ENCODE results near the gene DYRK4.

The DYRK4 gene

DNA sequence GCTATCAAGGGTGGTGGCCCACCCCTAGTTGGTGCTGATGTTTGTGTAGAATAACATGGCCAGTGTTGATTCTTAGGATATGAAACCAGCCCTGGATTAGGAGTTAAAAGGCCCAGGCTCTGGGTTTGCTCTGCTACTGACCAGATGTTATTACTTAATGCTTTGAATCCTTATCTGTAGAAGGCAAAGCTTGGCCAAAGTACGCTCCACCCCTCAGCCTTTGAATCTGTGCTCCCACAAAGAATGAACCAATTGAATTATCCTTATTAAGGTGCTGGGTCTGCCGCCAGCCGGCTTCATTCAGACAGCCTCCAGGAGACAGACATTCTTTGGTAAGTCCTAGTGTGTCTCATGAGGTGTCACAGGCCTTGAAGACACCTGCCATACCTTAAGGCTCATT lies 45.0 kb downstream of the DYRK4 start:
- peaks cover 13% of the 10 kb centered on the region; the same call in 1 of the 2 replicates for H3K36me3 ChIP-seq (ENCODE audit: insufficient read depth, low read length)
- H3K79me2 ChIP-seq (ENCODE audit: insufficient read depth, low read length), result peaks cover 10% of the 10 kb centered on the region; the same call in 1 of the 2 replicates
- H3K4me1 ChIP-seq (ENCODE audit: insufficient read depth, low read length), result peaks cover 17% of the 10 kb centered on the region
- no peak overlapping the region for H3K27ac ChIP-seq (ENCODE audit: low read length)
- ATAC-seq (ENCODE audit: insufficient read depth, low read depth) (no peak), DNase-seq (no peak)
- no peak overlapping the region for H3K4me3 ChIP-seq (ENCODE audit: low read depth in 1 of 2, low read length in 2 of 2)
- H2AFZ ChIP-seq (ENCODE audit: low read depth, low read length), result no peak overlapping the region
- TF ChIP-seq EZH2 (IDR thresholded peaks at IDR 0.05; ENCODE audit: borderline replicate concordance, low read depth, low read length, severe bottlenecking), result no peak
- TF ChIP-seq, protein P1, sequence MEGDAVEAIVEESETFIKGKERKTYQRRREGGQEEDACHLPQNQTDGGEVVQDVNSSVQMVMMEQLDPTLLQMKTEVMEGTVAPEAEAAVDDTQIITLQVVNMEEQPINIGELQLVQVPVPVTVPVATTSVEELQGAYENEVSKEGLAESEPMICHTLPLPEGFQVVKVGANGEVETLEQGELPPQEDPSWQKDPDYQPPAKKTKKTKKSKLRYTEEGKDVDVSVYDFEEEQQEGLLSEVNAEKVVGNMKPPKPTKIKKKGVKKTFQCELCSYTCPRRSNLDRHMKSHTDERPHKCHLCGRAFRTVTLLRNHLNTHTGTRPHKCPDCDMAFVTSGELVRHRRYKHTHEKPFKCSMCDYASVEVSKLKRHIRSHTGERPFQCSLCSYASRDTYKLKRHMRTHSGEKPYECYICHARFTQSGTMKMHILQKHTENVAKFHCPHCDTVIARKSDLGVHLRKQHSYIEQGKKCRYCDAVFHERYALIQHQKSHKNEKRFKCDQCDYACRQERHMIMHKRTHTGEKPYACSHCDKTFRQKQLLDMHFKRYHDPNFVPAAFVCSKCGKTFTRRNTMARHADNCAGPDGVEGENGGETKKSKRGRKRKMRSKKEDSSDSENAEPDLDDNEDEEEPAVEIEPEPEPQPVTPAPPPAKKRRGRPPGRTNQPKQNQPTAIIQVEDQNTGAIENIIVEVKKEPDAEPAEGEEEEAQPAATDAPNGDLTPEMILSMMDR (IDR thresholded peaks at IDR 0.05; ENCODE audit: borderline replicate concordance, extremely low read depth, low read length, poor library complexity, severe bottlenecking), result no peak
- no peaks in the 10 kb centered on the region for H3K27me3 ChIP-seq (ENCODE audit: insufficient read depth, low read length, poor library complexity)
- no peak overlapping the region for H3K9ac ChIP-seq (ENCODE audit: low read depth, low read length)
- no peaks in the 10 kb centered on the region for H4K20me1 ChIP-seq (ENCODE audit: insufficient read depth, low read length)
- no peak overlapping the region for H3K4me2 ChIP-seq (ENCODE audit: insufficient read depth, low read length)
- H3K9me3 ChIP-seq (ENCODE audit: insufficient read depth, low read length, severe bottlenecking), result no peaks in the 10 kb centered on the region

DNA sequence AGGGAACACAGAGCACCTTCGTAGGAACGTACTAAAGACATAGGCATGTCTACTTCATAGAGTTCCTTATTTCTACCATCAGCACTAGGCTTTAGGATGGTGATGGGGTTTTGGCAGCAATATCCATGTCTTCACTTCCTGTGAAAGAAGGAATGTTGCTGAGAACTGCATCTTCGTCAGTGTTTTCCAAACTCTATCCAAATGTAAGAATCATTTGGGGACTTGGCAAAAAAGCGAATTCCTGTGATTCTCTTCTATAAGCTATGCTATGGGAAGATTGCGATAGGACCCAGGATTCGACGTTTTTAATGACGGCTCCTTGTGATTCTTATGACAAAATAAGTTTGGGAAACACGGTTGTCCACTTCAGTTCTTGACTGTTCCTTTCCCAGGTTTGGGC lies 47.1 kb downstream of the DYRK4 start:
- TF ChIP-seq, protein P1 (IDR thresholded peaks at IDR 0.05; ENCODE audit: borderline replicate concordance, extremely low read depth, low read length, poor library complexity, severe bottlenecking), result no peak
- TF ChIP-seq EZH2 (IDR thresholded peaks at IDR 0.05; ENCODE audit: borderline replicate concordance, low read depth, low read length, severe bottlenecking), result no peak
- Histone ChIP-seq H3K4me1 (ENCODE audit: insufficient read depth, low read length) (peaks cover 17% of the 10 kb centered on the region), H3K27ac (ENCODE audit: low read length) (no peak overlapping the region), H3K9ac (ENCODE audit: low read depth, low read length) (no peak overlapping the region), H3K4me3 (ENCODE audit: low read depth in 1 of 2, low read length in 2 of 2) (no peak overlapping the region), H3K36me3 (ENCODE audit: insufficient read depth, low read length) (peaks cover 27% of the 10 kb centered on the region), H3K4me2 (ENCODE audit: insufficient read depth, low read length) (no peak overlapping the region), H2AFZ (ENCODE audit: low read depth, low read length) (no peak overlapping the region), H3K9me3 (ENCODE audit: insufficient read depth, low read length, severe bottlenecking) (no peaks in the 10 kb centered on the region), H4K20me1 (ENCODE audit: insufficient read depth, low read length) (no peaks in the 10 kb centered on the region), H3K27me3 (ENCODE audit: insufficient read depth, low read length, poor library complexity) (no peaks in the 10 kb centered on the region), H3K79me2 (ENCODE audit: insufficient read depth, low read length) (peaks cover 10% of the 10 kb centered on the region; the same call in 1 of the 2 replicates)
- DNase-seq (no peak), ATAC-seq (ENCODE audit: insufficient read depth, low read depth) (no peak)

DNA sequence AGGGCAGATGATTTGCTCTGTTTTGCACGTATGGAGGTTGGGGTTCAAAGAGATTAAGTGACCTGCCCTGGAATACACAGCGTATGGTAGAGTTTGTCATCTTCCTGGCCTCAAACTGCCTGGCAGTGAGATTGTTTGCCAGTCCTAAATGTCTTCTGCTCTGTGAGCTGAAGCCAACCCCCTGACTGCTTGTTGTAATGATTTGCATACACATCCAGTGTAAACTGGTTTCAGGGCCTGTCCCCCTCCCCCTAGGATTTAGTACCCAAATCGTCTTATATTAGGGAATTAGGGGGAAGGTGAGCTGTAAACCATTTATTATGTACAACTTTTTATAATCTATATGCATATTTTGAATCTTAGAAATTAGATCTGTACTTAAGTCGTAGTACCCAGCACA lies 48.5 kb downstream of the DYRK4 start:
- no peak overlapping the region for H3K4me3 ChIP-seq (ENCODE audit: low read depth in 1 of 2, low read length in 2 of 2)
- H2AFZ ChIP-seq (ENCODE audit: low read depth, low read length), result no peak overlapping the region
- no peaks in the 10 kb centered on the region for H4K20me1 ChIP-seq (ENCODE audit: insufficient read depth, low read length)
- H3K4me1 ChIP-seq (ENCODE audit: insufficient read depth, low read length), result peaks cover 9% of the 10 kb centered on the region
- no peak for ATAC-seq (ENCODE audit: insufficient read depth, low read depth)
- H3K79me2 ChIP-seq (ENCODE audit: insufficient read depth, low read length), result peaks cover 4% of the 10 kb centered on the region; the same call in 1 of the 2 replicates
- no peak overlapping the region for H3K4me2 ChIP-seq (ENCODE audit: insufficient read depth, low read length)
- no peaks in the 10 kb centered on the region for H3K9me3 ChIP-seq (ENCODE audit: insufficient read depth, low read length, severe bottlenecking)
- H3K27ac ChIP-seq (ENCODE audit: low read length), result no peak overlapping the region
- peaks cover 33% of the 10 kb centered on the region for H3K36me3 ChIP-seq (ENCODE audit: insufficient read depth, low read length)
- no peak for TF ChIP-seq EZH2 (IDR thresholded peaks at IDR 0.05; ENCODE audit: borderline replicate concordance, low read depth, low read length, severe bottlenecking)
- TF ChIP-seq, protein P1 (IDR thresholded peaks at IDR 0.05; ENCODE audit: borderline replicate concordance, extremely low read depth, low read length, poor library complexity, severe bottlenecking), result no peak
- H3K27me3 ChIP-seq (ENCODE audit: insufficient read depth, low read length, poor library complexity), result no peaks in the 10 kb centered on the region
- no peak overlapping the region for H3K9ac ChIP-seq (ENCODE audit: low read depth, low read length)
- no peak for DNase-seq

DNA sequence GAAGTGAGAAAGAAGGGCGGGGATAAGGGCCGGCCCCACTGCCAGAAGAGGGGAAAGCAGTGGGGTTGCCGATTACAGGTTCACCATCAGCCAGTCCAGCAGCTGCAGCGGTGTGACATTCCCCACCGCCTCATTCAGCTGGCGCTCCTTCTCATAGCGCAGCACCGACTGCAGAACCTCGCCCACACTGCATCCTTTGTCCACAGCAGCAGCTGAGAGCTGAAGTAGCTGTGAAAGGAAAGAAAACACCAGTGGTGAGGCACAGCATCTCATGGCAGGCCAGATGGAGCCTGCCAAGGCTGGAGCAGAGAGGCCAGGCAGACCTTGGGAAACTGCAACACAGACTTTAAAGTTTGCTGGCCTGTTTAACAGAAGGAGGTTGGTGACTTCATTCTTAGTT lies 53.7 kb downstream of the DYRK4 start:
- Histone ChIP-seq H3K9ac (ENCODE audit: low read depth, low read length) (no peak overlapping the region), H3K79me2 (ENCODE audit: insufficient read depth, low read length) (no peaks in the 10 kb centered on the region), H3K4me3 (ENCODE audit: low read depth in 1 of 2, low read length in 2 of 2) (no peak overlapping the region), H3K27me3 (ENCODE audit: insufficient read depth, low read length, poor library complexity) (no peaks in the 10 kb centered on the region), H2AFZ (ENCODE audit: low read depth, low read length) (no peak overlapping the region), H3K36me3 (ENCODE audit: insufficient read depth, low read length) (peaks cover 28% of the 10 kb centered on the region), H3K27ac (ENCODE audit: low read length) (no peak overlapping the region), H3K9me3 (ENCODE audit: insufficient read depth, low read length, severe bottlenecking) (no peaks in the 10 kb centered on the region), H4K20me1 (ENCODE audit: insufficient read depth, low read length) (no peaks in the 10 kb centered on the region), H3K4me2 (ENCODE audit: insufficient read depth, low read length) (no peak overlapping the region), H3K4me1 (ENCODE audit: insufficient read depth, low read length) (no peaks in the 10 kb centered on the region)
- DNase-seq (no peak), ATAC-seq (ENCODE audit: insufficient read depth, low read depth) (no peak)
- TF ChIP-seq, protein P1 (IDR thresholded peaks at IDR 0.05; ENCODE audit: borderline replicate concordance, extremely low read depth, low read length, poor library complexity, severe bottlenecking), result no peak
- no peak for TF ChIP-seq EZH2 (IDR thresholded peaks at IDR 0.05; ENCODE audit: borderline replicate concordance, low read depth, low read length, severe bottlenecking)

All from DND-41 (cell line).